HUES64 (cell line): ENCODE data around the gene C12orf43.

ENCODE experiments used
- H3K27ac ChIP-seq: 2 replicates; pipeline ENCODE4 v1.7.0; 2013; ENCODE audit warnings: low read depth, low read length, inconsistent platforms
- H3K27me3 ChIP-seq: 2 replicates; pipeline ENCODE4 v1.6.1; 2013; ENCODE audit warnings: mild to moderate bottlenecking, low read length; ENCODE audit not compliant: insufficient read depth
- H3K36me3 ChIP-seq: 2 replicates; pipeline ENCODE4 v1.6.1; 2013; ENCODE audit warnings: mild to moderate bottlenecking, low read length; ENCODE audit not compliant: insufficient read depth
- H3K4me1 ChIP-seq: 2 replicates; pipeline ENCODE4 v1.6.1; 2013; ENCODE audit warnings: mild to moderate bottlenecking, low read length, moderate library complexity; ENCODE audit not compliant: insufficient read depth
- H3K4me3 ChIP-seq: 2 replicates; pipeline ENCODE4 v1.5.1; 2013; ENCODE audit warnings: mild to moderate bottlenecking, low read length, moderate library complexity
- H3K9ac ChIP-seq: 2 replicates; pipeline ENCODE4 v1.6.1; 2013; ENCODE audit warnings: mild to moderate bottlenecking, low read depth, low read length
- H3K9me3 ChIP-seq: 2 replicates; pipeline ENCODE4 v1.6.1; 2013; ENCODE audit warnings: low read depth, low read length; ENCODE audit not compliant: insufficient read depth
- WGBS: fragments of 150-250, 120-280 bp; methylation state at CpG from one replicate; pipeline ENCODE4 v1.1.7; 2013; ENCODE audit warnings: missing lambda C conversion rate; 5-methylcytosine and 5-hydroxymethylcytosine counted together

The C12orf43 gene

GRCh38 chr12:120950807-120951206, 65.5 kb downstream of the C12orf43 start:
- no peak overlapping the region for H3K27ac ChIP-seq
- no peaks in the 10 kb centered on the region for H3K36me3 ChIP-seq
- H3K4me1 ChIP-seq, result no peaks in the 10 kb centered on the region
- H3K9ac ChIP-seq, result no peak overlapping the region
- H3K27me3 ChIP-seq, result no peaks in the 10 kb centered on the region
- 98% methylated on average over 5 of the region's 5 CpGs for WGBS
- 0 out of 2 replicates have a peak, but pooled peaks cover 3% of the 10 kb centered on the region for H3K9me3 ChIP-seq
- H3K4me3 ChIP-seq, result no peak overlapping the region
